Nephron (organoid): ENCODE data around the gene HAND1.

Source experiments
- H3K27ac Mint-ChIP-seq, 3 experiments: 2 replicates each; pipeline ENCODE4 v1.8.0; 2020; ENCODE audit warnings: mixed read lengths in 3 of 3, mild to moderate bottlenecking in 2 of 3, moderate library complexity in 1 of 3
- H3K27me3 Mint-ChIP-seq: 2 replicates; pipeline ENCODE4 v1.8.0; 2021; ENCODE audit warnings: low read depth, mild to moderate bottlenecking, moderate library complexity, mixed read lengths
- H3K36me3 Mint-ChIP-seq: 2 replicates; pipeline ENCODE4 v1.8.0; 2020; ENCODE audit warnings: low read depth, mixed read lengths
- H3K4me1 Mint-ChIP-seq: 2 replicates; pipeline ENCODE4 v1.8.0; 2020; ENCODE audit warnings: mixed read lengths
- H3K4me3 Mint-ChIP-seq, 3 experiments: 2 replicates each; pipeline ENCODE4 v1.8.0; 2020; ENCODE audit warnings: mild to moderate bottlenecking in 3 of 3, mixed read lengths in 3 of 3, moderate library complexity in 2 of 3
- H3K9me3 Mint-ChIP-seq: 2 replicates; pipeline ENCODE4 v1.8.0; 2020; ENCODE audit warnings: mixed read lengths
- TF ChIP-seq, protein P1 (sequence below), 3 experiments: fragments of 200-600 bp; sonication (generic); IDR thresholded peaks; one replicate each; pipeline ENCODE4 v1.5.0; 2021; ENCODE audit warnings: antibody characterized with exemption in 3 of 3; ENCODE audit not compliant: unreplicated experiment in 3 of 3

The HAND1 gene

DNA sequence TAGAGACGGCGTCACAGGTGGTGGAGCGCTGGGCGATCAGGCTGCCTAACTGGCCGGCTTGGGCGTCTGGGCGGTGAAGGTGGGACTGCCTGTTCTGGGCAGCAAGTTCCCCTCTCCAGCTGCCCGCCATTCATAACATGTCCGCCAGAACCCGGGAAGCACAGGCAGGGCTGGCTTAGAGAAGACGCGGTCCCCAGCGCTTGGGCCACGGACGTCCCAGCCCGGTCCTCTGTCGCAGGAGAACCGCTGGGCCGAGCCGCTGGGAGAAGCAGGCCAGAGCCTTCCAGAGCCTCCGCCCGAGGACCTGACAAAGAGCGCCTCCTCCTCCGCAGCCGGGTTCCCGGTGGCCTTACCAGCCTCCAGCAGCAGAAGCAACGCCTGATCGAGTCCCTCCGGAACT lies 15.2 kb upstream of the HAND1 start:
- H3K9me3 Mint-ChIP-seq = no peaks in the 10 kb centered on the region
- H3K4me3 Mint-ChIP-seq = no peak overlapping the region
- H3K36me3 Mint-ChIP-seq = no peaks in the 10 kb centered on the region
- H3K27ac Mint-ChIP-seq = no peak overlapping the region
- no peaks in the 10 kb centered on the region for H3K4me1 Mint-ChIP-seq
- TF ChIP-seq, protein P1, sequence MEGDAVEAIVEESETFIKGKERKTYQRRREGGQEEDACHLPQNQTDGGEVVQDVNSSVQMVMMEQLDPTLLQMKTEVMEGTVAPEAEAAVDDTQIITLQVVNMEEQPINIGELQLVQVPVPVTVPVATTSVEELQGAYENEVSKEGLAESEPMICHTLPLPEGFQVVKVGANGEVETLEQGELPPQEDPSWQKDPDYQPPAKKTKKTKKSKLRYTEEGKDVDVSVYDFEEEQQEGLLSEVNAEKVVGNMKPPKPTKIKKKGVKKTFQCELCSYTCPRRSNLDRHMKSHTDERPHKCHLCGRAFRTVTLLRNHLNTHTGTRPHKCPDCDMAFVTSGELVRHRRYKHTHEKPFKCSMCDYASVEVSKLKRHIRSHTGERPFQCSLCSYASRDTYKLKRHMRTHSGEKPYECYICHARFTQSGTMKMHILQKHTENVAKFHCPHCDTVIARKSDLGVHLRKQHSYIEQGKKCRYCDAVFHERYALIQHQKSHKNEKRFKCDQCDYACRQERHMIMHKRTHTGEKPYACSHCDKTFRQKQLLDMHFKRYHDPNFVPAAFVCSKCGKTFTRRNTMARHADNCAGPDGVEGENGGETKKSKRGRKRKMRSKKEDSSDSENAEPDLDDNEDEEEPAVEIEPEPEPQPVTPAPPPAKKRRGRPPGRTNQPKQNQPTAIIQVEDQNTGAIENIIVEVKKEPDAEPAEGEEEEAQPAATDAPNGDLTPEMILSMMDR (IDR thresholded peaks at IDR 0.05; ENCODE audit: unreplicated experiment in 3 of 3) = no peak
- peaks cover 79% of the 10 kb centered on the region for H3K27me3 Mint-ChIP-seq

DNA sequence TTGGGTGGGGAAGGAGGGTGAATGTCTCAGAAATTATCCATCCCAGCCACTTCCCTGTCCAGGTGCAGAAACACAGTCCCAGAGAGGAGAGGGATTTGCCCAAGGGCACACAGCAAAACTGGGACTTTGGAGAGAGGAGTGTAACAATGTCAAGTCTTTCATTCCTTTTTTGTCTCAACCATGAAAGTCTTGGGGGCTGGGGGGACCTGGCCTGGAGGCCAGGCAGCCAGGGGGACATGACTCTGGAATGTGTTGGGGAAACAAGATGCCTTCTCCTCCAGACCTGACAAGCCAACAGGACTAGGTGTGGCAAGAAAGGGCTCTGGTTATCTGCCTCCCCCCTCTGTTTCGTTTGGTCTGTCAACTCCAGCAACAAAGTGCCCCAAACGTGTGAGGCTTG lies 13.9 kb upstream of the HAND1 start:
- no peaks in the 10 kb centered on the region for H3K9me3 Mint-ChIP-seq
- no peak overlapping the region for H3K4me3 Mint-ChIP-seq
- H3K27me3 Mint-ChIP-seq = peaks cover 93% of the 10 kb centered on the region
- H3K36me3 Mint-ChIP-seq = no peaks in the 10 kb centered on the region
- TF ChIP-seq, protein P1 (IDR thresholded peaks at IDR 0.05; ENCODE audit: unreplicated experiment in 3 of 3) = no peak
- H3K27ac Mint-ChIP-seq = no peak overlapping the region
- no peaks in the 10 kb centered on the region for H3K4me1 Mint-ChIP-seq

DNA sequence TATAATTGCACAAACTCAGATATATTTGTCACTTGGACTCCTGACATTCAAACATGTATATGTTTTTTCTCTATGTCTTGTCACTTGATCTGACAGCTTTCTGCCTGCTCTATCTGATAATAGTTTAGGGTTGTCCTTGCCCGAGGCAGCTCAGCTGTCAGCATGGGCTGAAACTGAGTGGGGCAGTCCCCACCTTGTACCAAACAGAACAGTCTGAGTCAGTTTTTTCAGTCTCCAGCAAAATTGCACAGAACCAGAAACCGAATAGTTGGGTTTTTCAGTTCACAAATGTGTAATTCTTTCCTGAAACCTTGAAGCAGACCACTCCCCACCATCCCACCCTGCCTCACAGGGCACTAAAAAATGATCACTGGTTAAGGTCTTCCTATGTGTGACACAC lies 9.5 kb upstream of the HAND1 start:
- Mint-ChIP-seq H3K27me3 (peaks cover 96% of the 10 kb centered on the region), H3K36me3 (no peaks in the 10 kb centered on the region), H3K9me3 (no peaks in the 10 kb centered on the region), H3K4me3 (no peak overlapping the region), H3K4me1 (peaks cover 14% of the 10 kb centered on the region), H3K27ac (no peak overlapping the region)
- TF ChIP-seq, protein P1 (IDR thresholded peaks at IDR 0.05; ENCODE audit: unreplicated experiment in 3 of 3) = no peak

DNA sequence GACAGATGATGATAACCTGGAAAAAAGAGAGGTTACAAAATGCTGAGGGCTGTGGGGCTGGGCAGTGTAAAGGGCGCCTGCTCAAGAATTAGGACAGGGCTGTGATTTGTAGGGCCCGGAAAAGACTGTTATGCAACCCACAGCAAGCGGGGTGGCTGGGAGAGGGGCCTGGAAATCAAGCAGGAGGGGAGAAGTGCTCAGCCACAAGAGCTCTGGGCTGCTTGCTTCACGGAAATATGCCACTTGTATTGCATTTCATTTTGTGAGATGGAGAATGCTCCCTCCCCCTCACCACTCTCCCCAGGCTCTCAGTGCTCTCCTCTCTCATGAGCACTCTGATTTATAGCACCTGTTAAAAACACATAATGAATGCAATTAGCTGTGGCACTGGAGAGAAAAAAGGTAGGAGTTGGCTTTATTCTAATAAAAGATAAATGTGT lies 8.4 kb upstream of the HAND1 start:
- Mint-ChIP-seq H3K36me3 (no peaks in the 10 kb centered on the region), H3K27me3 (peaks cover 96% of the 10 kb centered on the region), H3K4me3 (no peak overlapping the region), H3K27ac (no peak overlapping the region), H3K9me3 (no peaks in the 10 kb centered on the region), H3K4me1 (peaks cover 14% of the 10 kb centered on the region)
- TF ChIP-seq, protein P1 (IDR thresholded peaks at IDR 0.05; ENCODE audit: unreplicated experiment in 3 of 3) = no peak

DNA sequence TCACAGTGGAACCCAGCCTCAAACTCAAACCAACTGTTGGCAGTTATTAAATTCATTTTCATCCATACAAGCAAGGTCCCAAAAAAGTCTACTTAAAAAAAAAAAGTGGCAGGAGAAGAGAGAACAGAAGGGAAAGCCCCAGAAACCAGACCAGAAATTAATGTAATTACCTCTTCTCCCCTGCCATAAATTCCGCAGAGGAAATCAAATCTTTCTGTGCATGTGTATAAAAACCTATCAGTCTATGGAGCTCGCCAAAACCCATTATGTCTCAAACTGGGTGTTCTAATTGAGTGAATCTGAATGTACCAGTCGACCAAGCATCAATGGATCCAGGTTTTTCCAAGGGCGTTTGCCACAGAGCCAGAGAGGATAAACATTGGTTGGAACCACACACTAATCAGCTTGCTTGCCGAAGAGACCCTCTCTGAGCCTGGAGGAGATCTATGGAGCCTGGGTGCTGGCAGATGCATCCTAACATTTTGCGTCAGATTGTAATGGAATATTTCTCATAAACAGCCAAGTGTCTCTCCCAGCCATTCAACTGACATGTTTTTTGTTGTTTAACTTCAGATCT lies 7.9 kb upstream of the HAND1 start:
- H3K27ac Mint-ChIP-seq = no peak overlapping the region
- peaks cover 14% of the 10 kb centered on the region for H3K4me1 Mint-ChIP-seq
- H3K36me3 Mint-ChIP-seq = no peaks in the 10 kb centered on the region
- no peaks in the 10 kb centered on the region for H3K9me3 Mint-ChIP-seq
- H3K27me3 Mint-ChIP-seq = peaks cover 96% of the 10 kb centered on the region
- TF ChIP-seq, protein P1 (IDR thresholded peaks at IDR 0.05; ENCODE audit: unreplicated experiment in 3 of 3) = no peak
- no peak overlapping the region for H3K4me3 Mint-ChIP-seq

DNA sequence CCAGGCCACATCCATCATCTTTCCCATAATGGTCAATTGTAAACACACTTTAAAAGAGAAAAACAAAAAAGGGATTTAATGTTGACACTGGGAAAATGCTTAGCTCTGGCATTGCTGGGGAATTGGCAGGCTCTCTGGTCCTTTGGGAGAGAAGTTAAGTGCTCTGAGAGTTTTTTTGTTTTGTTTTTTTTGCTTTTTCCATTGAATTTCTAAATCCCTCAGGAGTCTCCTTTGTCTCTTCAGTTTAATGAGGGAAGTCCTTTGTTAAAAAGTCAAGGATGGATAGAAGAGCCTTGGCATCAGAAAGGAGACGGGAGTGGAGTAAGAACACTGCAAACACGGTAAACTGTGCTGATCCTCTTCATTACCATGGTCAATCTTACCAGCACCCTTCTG lies 7.1 kb upstream of the HAND1 start:
- no peak overlapping the region for H3K4me3 Mint-ChIP-seq
- H3K27me3 Mint-ChIP-seq = peaks cover 96% of the 10 kb centered on the region
- no peaks in the 10 kb centered on the region for H3K36me3 Mint-ChIP-seq
- TF ChIP-seq, protein P1 (IDR thresholded peaks at IDR 0.05; ENCODE audit: unreplicated experiment in 3 of 3) = no peak
- H3K27ac Mint-ChIP-seq = no peak overlapping the region
- peaks cover 20% of the 10 kb centered on the region for H3K4me1 Mint-ChIP-seq
- H3K9me3 Mint-ChIP-seq = no peaks in the 10 kb centered on the region
